Lower lobe of right lung (tissue), 2 donors: ENCODE results near the gene KCNAB1. TPM values are rescaled to one million over a fixed set of nuclear protein-coding genes. Genes with fewer than 3 reads are reported as not detected.

Experiments
- ATAC-seq, 2 donors: fragments of 200-7000 bp; cut with Tn5 transposase; one replicate each; pipeline ENCODE4 v1.9.1; 2020 to 2022; ENCODE audit warnings: mild to moderate bottlenecking in 2 of 2, moderate library complexity in 2 of 2
- DNase-seq: peaks from one replicate; pipeline ENCODE4 v3.0.0-alpha.2; 2020
- H3K27ac ChIP-seq: fragments of 200-600 bp; one replicate; pipeline ENCODE4 v1.8.0; 2022
- H3K27me3 ChIP-seq: fragments of 200-600 bp; one replicate; pipeline ENCODE4 v1.8.0; 2022; ENCODE audit warnings: low read depth
- H3K36me3 ChIP-seq: fragments of 200-600 bp; one replicate; pipeline ENCODE4 v1.8.0; 2022; ENCODE audit warnings: mild to moderate bottlenecking
- H3K4me1 ChIP-seq: fragments of 200-600 bp; one replicate; pipeline ENCODE4 v1.8.0; 2022
- H3K4me3 ChIP-seq: fragments of 200-600 bp; one replicate; pipeline ENCODE4 v1.8.0; 2022; ENCODE audit warnings: mild to moderate bottlenecking
- H3K9me3 ChIP-seq: fragments of 200-600 bp; one replicate; pipeline ENCODE4 v1.8.0; 2022
- CTCF ChIP-seq: fragments of 200-600 bp; IDR thresholded peaks from one replicate; pipeline ENCODE4 v1.8.0; 2022; ENCODE audit warnings: antibody characterized with exemption, mild to moderate bottlenecking
- intact Hi-C: fragments of 100-400 bp; cut with DNase I; formaldehyde crosslinking; loops from one replicate; pipeline ENCODE4 v1.11.0; 2022
- total RNA-seq: library from RNA; stranded (reverse); fragmentation: NEBNext Ultra II Directional; extraction: Animal tissue kit (Norgen Biotek cat#: 25700); gene quantifications from one replicate; pipeline ENCODE4 v1.2.1, GENCODE V29; 2021
- donor health status: DM: no; HTN: yes; CAD: no; lungs with severe emphysema.

KCNAB1 gene
- total RNA-seq, 1 donor from 2014 or later: 4.7 TPM

- H3K4me3 ChIP-seq: no peak overlapping the region
- DNase-seq: no peak
- no peak overlapping the region for H3K27ac ChIP-seq
- no peaks in the 10 kb centered on the region for H3K4me1 ChIP-seq
- intact Hi-C loops: no loop called here
- H3K27me3 ChIP-seq: no peaks in the 10 kb centered on the region
- no peak for ATAC-seq
- H3K36me3 ChIP-seq: no peaks in the 10 kb centered on the region
- H3K9me3 ChIP-seq: no peaks in the 10 kb centered on the region
- TF ChIP-seq CTCF: no peak
Observed at GRCh38 chr3:156491192-156491591, 370.8 kb downstream of the KCNAB1 start.

- no peak for ATAC-seq
- DNase-seq: no peak
- Histone ChIP-seq H3K4me3 (no peak overlapping the region), H3K4me1 (no peaks in the 10 kb centered on the region), H3K36me3 (no peaks in the 10 kb centered on the region), H3K27me3 (no peaks in the 10 kb centered on the region), H3K9me3 (no peaks in the 10 kb centered on the region), H3K27ac (no peak overlapping the region)
- intact Hi-C loops: no loop called here
- no peak for TF ChIP-seq CTCF
Observed at GRCh38 chr3:156492801-156493261, 372.5 kb downstream of the KCNAB1 start.

GRCh38 chr3:156493887-156494286 lies 373.5 kb downstream of the KCNAB1 start:
- ATAC-seq (no peak), DNase-seq (no peak)
- intact Hi-C loops: no loop called here
- peaks cover 7% of the 10 kb centered on the region for H3K9me3 ChIP-seq
- no peaks in the 10 kb centered on the region for H3K36me3 ChIP-seq
- no peaks in the 10 kb centered on the region for H3K4me1 ChIP-seq
- no peak for TF ChIP-seq CTCF
- no peaks in the 10 kb centered on the region for H3K27me3 ChIP-seq
- H3K27ac ChIP-seq: no peak overlapping the region
- H3K4me3 ChIP-seq: no peak overlapping the region

- intact Hi-C loops: no loop called here
- Histone ChIP-seq H3K4me3 (no peak overlapping the region), H3K27ac (no peak overlapping the region), H3K4me1 (no peaks in the 10 kb centered on the region), H3K27me3 (no peaks in the 10 kb centered on the region), H3K36me3 (no peaks in the 10 kb centered on the region), H3K9me3 (peaks cover 7% of the 10 kb centered on the region)
- DNase-seq (no peak), ATAC-seq (no peak)
- no peak for TF ChIP-seq CTCF
Observed at GRCh38 chr3:156495816-156496215, 375.4 kb downstream of the KCNAB1 start.

- H3K36me3 ChIP-seq: no peaks in the 10 kb centered on the region
- ATAC-seq (no peak), DNase-seq (no peak)
- intact Hi-C loops: no loop called here
- H3K27me3 ChIP-seq: no peaks in the 10 kb centered on the region
- TF ChIP-seq CTCF: no peak
- H3K4me1 ChIP-seq: no peaks in the 10 kb centered on the region
- no peak overlapping the region for H3K27ac ChIP-seq
- H3K4me3 ChIP-seq: no peak overlapping the region
- peaks cover 7% of the 10 kb centered on the region for H3K9me3 ChIP-seq
Observed at GRCh38 chr3:156497326-156497725, 376.9 kb downstream of the KCNAB1 start.

- Histone ChIP-seq H3K27ac (no peak overlapping the region), H3K9me3 (peaks cover 7% of the 10 kb centered on the region), H3K4me1 (no peaks in the 10 kb centered on the region), H3K36me3 (no peaks in the 10 kb centered on the region), H3K27me3 (no peaks in the 10 kb centered on the region), H3K4me3 (no peak overlapping the region)
- ATAC-seq (no peak), DNase-seq (no peak)
- no peak for TF ChIP-seq CTCF
- intact Hi-C loops: no loop called here
Observed at GRCh38 chr3:156498307-156498706, 377.9 kb downstream of the KCNAB1 start.
